NT2/D1 (cell line): ENCODE results near the gene PEF1.

Experiments
- SUZ12 ChIP-seq: IDR thresholded peaks from 2 replicates; pipeline ENCODE4 v1.6.1; 2011; ENCODE audit not compliant: insufficient read length, insufficient read depth; ENCODE audit errors: extremely low read depth
- YY1 ChIP-seq: IDR thresholded peaks from 2 replicates; pipeline ENCODE4 v1.6.1; 2011; ENCODE audit not compliant: insufficient read length, insufficient read depth
- ZNF274 ChIP-seq: IDR thresholded peaks from 2 replicates; pipeline ENCODE4 v1.6.1; 2011; ENCODE audit warnings: mild to moderate bottlenecking, low read depth, low read length

GRCh38 chr1:31583082-31583994, 61.3 kb downstream of the PEF1 start:
- no peak for TF ChIP-seq YY1
- TF ChIP-seq ZNF274 = no peak
- TF ChIP-seq SUZ12 = no peak
